CD4-positive, alpha-beta T cell (primary cell): ENCODE measurements around the gene URGCP. TPM values are rescaled to one million over a fixed set of nuclear protein-coding genes. Genes with fewer than 3 reads are reported as not detected.
A peak's percentile ranks its signal among the peaks of the same experiment; 100 is the strongest.

Experiments
- ATAC-seq: fragments of 200-7000 bp; cut with Tn5 transposase; one replicate; pipeline ENCODE4 v1.10.0; 2022; ENCODE audit warnings: mild to moderate bottlenecking; ENCODE audit not compliant: poor library complexity
- CTCF ChIA-PET: fragments of 350-600 bp; sonication (Branson Sonifier 250); formaldehyde crosslinking; loops from one replicate; lab custom pipeline; 2021; ENCODE audit warnings: antibody characterized with exemption, inconsistent platforms; lab: Charles Lee
- POLR2A ChIA-PET: fragments of 350-600 bp; sonication (Branson Sonifier 250); formaldehyde crosslinking; loops from one replicate; lab custom pipeline; 2021; ENCODE audit warnings: antibody characterized with exemption, inconsistent platforms; lab: Charles Lee
- DNase-seq, 14 experiments: peaks; one replicate each; pipeline ENCODE4 v3.0.0-alpha.2; 2013 to 2020; ENCODE audit warnings: mixed read lengths in 2 of 14
- H3K27ac ChIP-seq, 2 donors: one replicate each; pipeline versions ENCODE4 v1.5.1 to v1.7.0; 2013; ENCODE audit warnings: low read length in 2 of 2, low read depth in 1 of 2, mild to moderate bottlenecking in 1 of 2
- H3K27me3 ChIP-seq, 2 experiments: 1 replicate in 1 of 2; 2 replicates in 1 of 2; pipeline versions ENCODE4 v1.6.1 to v1.7.0; 2013; ENCODE audit warnings: low read length in 2 of 2, control low read depth in 1 of 2, mild to moderate bottlenecking in 1 of 2, moderate library complexity in 1 of 2; ENCODE audit not compliant: insufficient read depth in 2 of 2, control insufficient read depth in 1 of 2
- H3K36me3 ChIP-seq: one replicate; pipeline ENCODE4 v1.6.1; 2013; ENCODE audit warnings: low read length, control low read depth; ENCODE audit not compliant: insufficient read depth
- H3K4me1 ChIP-seq: one replicate; pipeline ENCODE4 v1.6.1; 2013; ENCODE audit warnings: low read length, control low read depth; ENCODE audit not compliant: insufficient read depth
- H3K4me3 ChIP-seq: one replicate; pipeline ENCODE4 v1.5.1; 2013; ENCODE audit warnings: mild to moderate bottlenecking, low read length, moderate library complexity
- H3K9me3 ChIP-seq, 2 experiments: 1 replicate in 1 of 2; 2 replicates in 1 of 2; pipeline versions ENCODE4 v1.6.1 to v1.7.0; 2013; ENCODE audit warnings: low read length in 2 of 2, mild to moderate bottlenecking in 2 of 2, control low read depth in 1 of 2, moderate library complexity in 1 of 2; ENCODE audit not compliant: control insufficient read depth in 1 of 2, insufficient read depth in 1 of 2
- H3K27ac Mint-ChIP-seq: one replicate; pipeline ENCODE4 v1.8.0; 2020; ENCODE audit warnings: mixed read lengths
- H3K27me3 Mint-ChIP-seq: one replicate; pipeline ENCODE4 v1.8.0; 2021; ENCODE audit warnings: mixed read lengths
- H3K36me3 Mint-ChIP-seq: one replicate; pipeline ENCODE4 v1.8.0; 2021; ENCODE audit warnings: low read depth, mixed read lengths
- H3K4me1 Mint-ChIP-seq: one replicate; pipeline ENCODE4 v1.8.0; 2021; ENCODE audit warnings: low read depth, mixed read lengths
- H3K4me3 Mint-ChIP-seq: one replicate; pipeline ENCODE4 v1.8.0; 2020; ENCODE audit warnings: mild to moderate bottlenecking, mixed read lengths
- H3K9me3 Mint-ChIP-seq: one replicate; pipeline ENCODE4 v1.8.0; 2020; ENCODE audit warnings: mixed read lengths
- CTCF ChIP-seq: fragments of 200-600 bp; IDR thresholded peaks from one replicate; pipeline ENCODE4 v1.8.0; 2022; ENCODE audit warnings: antibody characterized with exemption, mild to moderate bottlenecking
- intact Hi-C, 2 experiments: fragments of 100-400 bp; cut with DNase I in 1 of 2; cut with micrococcal nuclease in 1 of 2; formaldehyde crosslinking; loops; one replicate each; pipeline versions ENCODE4 v1.15.1 to v1.9.0; 2023 to 2025; cut with DNase I, micrococcal nuclease
- total RNA-seq, 174 experiments: library from RNA in 2 of 174; stranded (reverse) in 2 of 174; gene quantifications; one replicate each; pipeline ENCODE4 v1.2.3 and lab custom pipeline; 2021 to 2026

URGCP gene
- total RNA-seq, 2 experiments from 2014 or later, result 21.8 to 22.5 TPM

DNA sequence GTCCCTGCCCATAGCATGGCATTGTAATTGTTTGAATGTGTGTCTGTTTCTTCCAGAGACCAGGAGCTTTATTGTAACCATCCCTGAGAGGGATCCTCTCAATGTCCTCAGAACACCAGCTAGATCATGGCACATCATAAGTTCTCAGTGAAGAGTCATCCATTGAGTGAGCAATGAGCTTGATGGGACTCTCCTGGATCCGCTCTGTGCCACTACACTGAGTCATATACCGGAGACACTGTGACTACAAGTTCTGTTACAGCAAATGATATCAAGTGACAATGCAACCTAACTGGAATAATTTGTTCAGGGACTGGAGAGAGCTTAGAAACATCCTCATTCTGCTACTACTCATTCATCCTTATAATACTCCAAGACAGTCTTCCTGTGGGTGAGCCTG, 62.1 kb downstream of the URGCP start:
- H3K9me3 Mint-ChIP-seq, result no peaks in the 10 kb centered on the region
- ATAC-seq (no peak), DNase-seq (no peak)
- no peak overlapping the region for H3K4me3 ChIP-seq
- POLR2A ChIA-PET, result no interaction called here
- CTCF ChIA-PET, result no interaction called here
- H3K36me3 ChIP-seq, result no peaks in the 10 kb centered on the region
- no peak overlapping the region for H3K4me3 Mint-ChIP-seq
- no peaks in the 10 kb centered on the region for H3K27me3 ChIP-seq
- peaks cover 2% of the 10 kb centered on the region for H3K4me1 ChIP-seq
- H3K36me3 Mint-ChIP-seq, result no peaks in the 10 kb centered on the region
- TF ChIP-seq CTCF, result no peak
- no peak overlapping the region for H3K27ac ChIP-seq
- H3K27me3 Mint-ChIP-seq, result peaks cover 13% of the 10 kb centered on the region
- no peaks in the 10 kb centered on the region for H3K4me1 Mint-ChIP-seq
- no peak overlapping the region for H3K27ac Mint-ChIP-seq
- no peaks in the 10 kb centered on the region for H3K9me3 ChIP-seq
- intact Hi-C loops, result no loop called here

- H3K4me1 ChIP-seq, result peaks cover 12% of the 10 kb centered on the region
- H3K4me1 Mint-ChIP-seq, result peaks cover 8% of the 10 kb centered on the region
- H3K9me3 ChIP-seq, result no peaks in the 10 kb centered on the region
- intact Hi-C loops, result no loop called here
- ATAC-seq, result no peak
- H3K4me3 ChIP-seq, result no peak overlapping the region
- H3K36me3 ChIP-seq, result no peaks in the 10 kb centered on the region
- no peak overlapping the region for H3K4me3 Mint-ChIP-seq
- no peak overlapping the region for H3K27ac ChIP-seq
- peaks cover 13% of the 10 kb centered on the region for H3K27me3 Mint-ChIP-seq
- DNase-seq, result no peak
- H3K36me3 Mint-ChIP-seq, result no peaks in the 10 kb centered on the region
- H3K27me3 ChIP-seq, result no peaks in the 10 kb centered on the region
- no peak for TF ChIP-seq CTCF
- ChIA-PET POLR2A (no interaction called here), CTCF (no interaction called here)
- no peak overlapping the region for H3K27ac Mint-ChIP-seq
- no peaks in the 10 kb centered on the region for H3K9me3 Mint-ChIP-seq
These were observed 63.1 kb downstream of the URGCP start for GRCh38 chr7:43843296-43843695.

GRCh38 chr7:43838201-43838658, 68.2 kb downstream of the URGCP start:
- no peak overlapping the region for H3K4me3 Mint-ChIP-seq
- TF ChIP-seq CTCF, result no peak

More at GRCh38 chr7:43838201-43838658, 68.2 kb downstream of the URGCP start:
- no peaks in the 10 kb centered on the region for H3K27me3 ChIP-seq
- peaks cover 6% of the 10 kb centered on the region for H3K36me3 Mint-ChIP-seq
- peaks cover 29% of the 10 kb centered on the region for H3K4me1 ChIP-seq
- peaks cover under 1% of the 10 kb centered on the region for H3K27me3 Mint-ChIP-seq
- peak overlapping the region; percentile 68 for H3K27ac Mint-ChIP-seq
- ATAC-seq (no peak), DNase-seq (no peak)
- no peaks in the 10 kb centered on the region for H3K9me3 Mint-ChIP-seq
- H3K27ac ChIP-seq, result no peak overlapping the region
- H3K9me3 ChIP-seq, result no peaks in the 10 kb centered on the region
- intact Hi-C loops, result loop anchor here (2.0 to 5.0 kb wide), 3 partner anchors 116 to 897 kb away; no protein-coding TSS in a partner anchor
- POLR2A ChIA-PET, result interaction anchor here (0.6 to 2.1 kb wide), 4 partner anchors 31 to 568 kb away, joined by 3 to 18 read pairs (median 3); partner anchors contain the start of genes MRPS24 and STK17A
- peaks cover 26% of the 10 kb centered on the region for H3K4me1 Mint-ChIP-seq
- no peaks in the 10 kb centered on the region for H3K36me3 ChIP-seq
- H3K4me3 ChIP-seq, result no peak overlapping the region
- CTCF ChIA-PET, result interaction anchor here (1.1 to 6.6 kb wide), 8 partner anchors 17 to 1898 kb away, joined by 3 to 39 read pairs (median 7); partner anchors contain the start of genes COA1 and STK17A
